NCI-H2081 treated with DMSO at 0.1 percent for 48 hours (cell line): ENCODE data around the gene FGD3.
"Not testable (repeated sequence)": the region's sequence is repeated elsewhere in the genome, so short reads cannot be mapped to it uniquely, and the experiment has no call there.

Experiments used
- DNase-seq: peaks from one replicate; lab custom pipeline; 2025; lab: John Stamatoyannopoulos, UW

Gene FGD3

GRCh38 chr9:93010056-93010455, 62.7 kb downstream of the FGD3 start:
- DNase-seq: no peak

- DNase-seq: no peak
These were observed 63.4 kb downstream of the FGD3 start for GRCh38 chr9:93010704-93011103.

- no peak for DNase-seq
These were observed 63.8 kb downstream of the FGD3 start for GRCh38 chr9:93011114-93011513.

DNA sequence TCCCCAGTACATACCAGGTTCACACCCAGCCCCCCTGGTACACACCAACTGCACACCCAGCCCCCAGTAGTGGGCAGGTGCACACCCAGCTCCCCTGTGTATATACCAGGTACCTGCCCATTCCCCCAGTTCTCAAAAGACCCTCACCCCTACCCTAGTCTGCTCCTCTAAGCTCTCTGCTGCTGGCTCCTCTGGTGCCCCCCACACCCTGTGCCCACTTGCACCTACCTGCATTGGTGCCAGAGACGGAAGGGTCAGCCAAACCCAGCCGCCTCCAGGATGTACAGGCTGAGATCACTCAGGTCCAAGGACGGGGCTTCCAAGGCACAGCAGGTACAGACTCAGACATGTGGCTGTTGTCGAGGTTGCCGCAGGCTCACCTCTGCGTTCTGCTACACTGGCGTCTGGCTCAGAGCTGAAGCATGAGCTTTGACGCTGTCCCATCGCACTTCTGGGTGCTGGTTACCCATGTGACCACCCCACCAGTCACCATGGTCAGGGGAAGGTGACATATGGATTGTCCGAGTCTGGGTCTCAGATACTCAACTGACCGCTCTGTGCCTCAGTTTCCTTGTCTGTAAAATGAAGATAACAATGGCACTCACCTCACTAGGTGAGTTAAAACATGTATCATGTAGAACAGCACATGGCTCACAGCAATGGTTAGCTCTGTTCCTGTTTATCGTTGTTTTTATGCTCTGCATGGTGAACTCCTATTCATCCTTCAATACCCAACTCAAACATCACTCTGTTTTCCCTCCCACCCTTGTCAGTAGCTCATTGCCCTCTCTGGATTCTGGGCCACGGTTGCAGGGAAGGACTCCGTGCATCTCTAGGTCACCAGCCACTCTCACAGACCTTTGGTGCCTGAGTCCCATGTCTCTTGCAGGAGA, 65.9 kb downstream of the FGD3 start:
- no peak for DNase-seq

GRCh38 chr9:93013856-93014582, 66.7 kb downstream of the FGD3 start:
- no peak for DNase-seq

DNA sequence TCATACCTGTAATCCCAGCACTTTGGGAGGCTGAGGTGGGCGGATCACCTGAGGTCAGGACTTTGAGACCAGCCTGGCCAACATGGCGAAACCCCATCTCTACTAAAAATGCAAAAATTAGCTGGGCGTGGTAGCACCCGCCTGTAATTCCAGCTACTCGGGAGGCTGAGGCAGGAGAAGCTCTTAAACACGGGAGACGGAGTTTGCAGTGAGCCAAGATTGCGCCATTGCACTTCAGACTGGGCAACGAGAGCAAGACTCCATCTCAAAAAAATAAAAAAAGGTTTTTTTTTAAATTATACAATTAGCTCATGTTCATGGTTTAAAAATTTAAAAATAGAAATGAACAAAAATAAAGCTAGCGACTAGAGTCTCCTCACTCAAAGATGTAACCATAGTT, 67.9 kb downstream of the FGD3 start:
- DNase-seq: not testable (repeated sequence)

DNA sequence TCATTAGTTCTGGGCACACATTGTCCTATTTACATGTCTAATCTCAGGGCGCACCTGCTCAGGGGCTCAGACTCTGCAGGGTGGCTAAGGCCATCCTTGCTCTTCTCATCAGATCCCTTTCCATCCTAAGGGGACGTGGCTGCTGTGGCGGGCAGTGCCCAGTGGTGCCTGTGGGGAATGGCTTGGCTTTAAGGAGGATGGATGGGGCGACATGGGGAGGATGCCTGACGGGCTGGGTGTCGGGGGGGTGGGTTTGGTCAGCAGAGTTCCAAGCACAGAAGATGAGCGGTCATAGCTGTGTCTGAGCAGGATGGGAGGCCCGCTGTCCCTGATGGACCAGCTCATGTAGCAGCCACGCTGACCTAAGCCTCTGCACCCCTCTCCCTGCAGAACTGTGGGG, 70.3 kb downstream of the FGD3 start:
- no peak for DNase-seq

GRCh38 chr9:93020151-93020550, 72.8 kb downstream of the FGD3 start:
- DNase-seq: no peak

DNA sequence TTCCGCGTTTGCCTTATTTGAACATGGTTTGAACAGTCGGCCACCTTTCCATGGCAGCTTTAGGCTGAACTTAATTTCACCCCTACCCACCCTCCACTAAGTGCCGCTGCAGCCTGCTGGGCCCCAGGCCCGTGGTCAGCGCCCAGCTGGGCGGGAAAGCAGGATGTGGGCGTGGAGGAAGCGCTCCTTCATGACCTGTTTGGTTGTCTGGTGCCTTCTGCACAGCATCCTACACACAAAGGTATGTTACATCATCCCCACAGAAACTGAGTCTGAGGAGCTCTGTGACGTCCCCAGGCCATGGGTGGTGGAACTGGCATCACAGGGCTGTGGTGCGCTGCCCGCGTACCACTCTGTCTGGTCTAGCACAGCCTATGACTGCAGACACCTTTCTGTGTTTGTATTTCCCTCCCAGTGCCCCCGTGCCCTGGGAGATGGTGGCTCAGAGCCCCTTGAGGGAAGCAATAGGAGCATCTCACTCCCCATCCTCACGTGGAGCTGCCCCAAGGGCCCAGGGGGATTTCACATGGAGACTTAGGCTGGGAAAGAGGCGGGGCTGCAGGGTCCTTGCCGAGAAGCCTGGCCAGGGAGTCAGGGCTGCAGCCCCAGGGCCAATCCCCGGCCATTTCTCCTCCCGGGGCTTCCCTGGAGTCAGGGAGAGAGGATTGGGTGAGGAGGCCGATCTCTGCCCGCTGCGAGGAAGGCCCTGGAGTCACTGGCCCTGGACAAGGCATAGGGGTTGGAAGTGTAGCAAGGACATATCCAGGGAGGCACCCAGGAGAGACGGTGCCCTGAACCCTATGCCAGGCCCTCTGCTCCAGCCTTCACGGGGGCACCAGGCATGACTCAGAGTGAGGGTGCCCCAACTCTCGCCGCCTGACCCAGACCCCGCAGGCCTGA, 73.7 kb downstream of the FGD3 start:
- DNase-seq: no peak

GRCh38 chr9:93022066-93022465, 74.7 kb downstream of the FGD3 start:
- DNase-seq: no peak

- no peak for DNase-seq
These were observed 75.6 kb downstream of the FGD3 start for GRCh38 chr9:93022721-93023520.

- DNase-seq: no peak
These were observed 76.1 kb downstream of the FGD3 start for GRCh38 chr9:93023521-93023815.

- no peak for DNase-seq
These were observed 77.3 kb downstream of the FGD3 start for GRCh38 chr9:93024646-93024910.

DNA sequence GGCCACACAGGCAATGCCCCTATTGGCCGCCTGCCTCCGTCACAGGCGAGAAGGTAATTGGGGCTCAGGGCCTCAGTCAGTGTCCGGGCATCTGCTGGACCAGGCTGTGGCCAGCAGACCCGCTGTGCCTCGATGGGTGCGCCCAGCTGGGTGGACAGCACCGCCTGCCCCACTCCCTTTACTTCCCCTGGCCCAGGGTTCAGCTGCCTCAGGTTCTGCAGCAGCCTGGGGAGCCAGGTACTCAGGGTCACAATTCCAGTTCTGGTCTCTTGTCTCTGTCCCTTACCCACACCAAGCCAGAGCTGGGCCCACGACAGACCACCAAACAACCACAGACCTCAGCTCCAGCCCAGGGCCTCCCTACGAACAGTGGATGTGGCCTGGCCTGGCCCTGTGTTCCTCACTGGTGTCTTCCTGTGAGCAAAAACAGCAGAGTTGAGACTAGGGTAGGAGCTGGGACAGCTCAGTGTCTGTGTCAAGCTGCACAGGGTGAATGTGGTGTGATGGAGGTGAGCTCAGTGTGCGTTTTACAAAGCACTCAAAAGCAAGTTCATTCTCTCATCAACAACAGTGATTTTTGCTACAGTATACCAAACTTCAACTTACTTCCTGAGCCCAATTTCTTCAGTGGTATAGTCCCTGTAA, 77.8 kb downstream of the FGD3 start:
- DNase-seq: no peak

- DNase-seq: no peak
These were observed 78.4 kb downstream of the FGD3 start for GRCh38 chr9:93025736-93026135.

DNA sequence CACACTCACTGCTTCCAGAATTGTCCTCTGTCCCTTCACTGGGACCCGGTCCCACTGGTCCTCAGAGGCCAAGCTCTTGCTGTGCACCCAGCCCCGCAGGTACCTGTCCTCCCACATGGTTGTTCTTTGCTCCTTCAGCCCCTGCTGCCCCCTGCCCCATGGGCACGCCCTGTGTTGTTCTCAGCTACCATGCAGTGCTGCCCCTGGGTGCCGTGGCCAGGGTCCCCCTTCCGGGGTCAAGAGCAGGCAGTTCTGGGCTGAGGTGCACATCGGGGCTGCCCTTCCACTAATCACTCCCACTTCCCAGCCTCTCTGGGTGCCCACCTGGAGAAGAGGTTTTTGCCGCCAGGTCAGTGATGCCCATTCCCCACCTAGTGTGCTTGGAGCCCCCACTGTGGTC, 79.3 kb downstream of the FGD3 start:
- DNase-seq: no peak

- DNase-seq: no peak
These were observed 80.4 kb downstream of the FGD3 start for GRCh38 chr9:93027750-93028149.

GRCh38 chr9:93028448-93029006, 81.2 kb downstream of the FGD3 start:
- no peak for DNase-seq

GRCh38 chr9:93030642-93031628, 83.6 kb downstream of the FGD3 start:
- DNase-seq: no peak
